Transverse colon (tissue), 3 donors: ENCODE data around the gene PRR30.

Experiments used
- CTCF ChIP-seq, 5 experiments: fragments of 200-600 bp in 3 of 5; fragments of 450-650 bp in 2 of 5; sonication (generic) in 3 of 5; IDR thresholded peaks; 1 replicate in 2 of 5; 2 replicates in 3 of 5; pipeline ENCODE4 v1.5.1; 2016 to 2017; ENCODE audit warnings: antibody characterized with exemption in 5 of 5, inconsistent platforms in 3 of 5, mild to moderate bottlenecking in 2 of 5, moderate library complexity in 1 of 5
- EP300 ChIP-seq: sonication (generic); formaldehyde crosslinking; IDR thresholded peaks from one replicate; pipeline ENCODE4 v1.6.1; 2017; ENCODE audit warnings: antibody characterized with exemption, low read depth
- POLR2A ChIP-seq: fragments of 450-650 bp; IDR thresholded peaks from one replicate; pipeline ENCODE4 v1.6.1; 2016; ENCODE audit warnings: antibody characterized with exemption, mild to moderate bottlenecking, moderate library complexity

- no peak for TF ChIP-seq POLR2A
- no peak for TF ChIP-seq CTCF (IDR thresholded peaks at IDR 0.05)
- TF ChIP-seq EP300 = no peak
These were observed 40.3 kb upstream of the PRR30 start for GRCh38 chr2:27179344-27180000.
